Epidermal melanocyte (primary cell): ENCODE results near the gene RGS3.

Experiments
- DNase-seq: peaks from one replicate; pipeline ENCODE4 v3.0.0; 2011; ENCODE audit warnings: low spot score; ENCODE audit not compliant: insufficient read length

The RGS3 gene

GRCh38 chr9:113465599-113466140 is 2.1 kb downstream of the RGS3 start:
- DNase-seq, result no peak

DNA sequence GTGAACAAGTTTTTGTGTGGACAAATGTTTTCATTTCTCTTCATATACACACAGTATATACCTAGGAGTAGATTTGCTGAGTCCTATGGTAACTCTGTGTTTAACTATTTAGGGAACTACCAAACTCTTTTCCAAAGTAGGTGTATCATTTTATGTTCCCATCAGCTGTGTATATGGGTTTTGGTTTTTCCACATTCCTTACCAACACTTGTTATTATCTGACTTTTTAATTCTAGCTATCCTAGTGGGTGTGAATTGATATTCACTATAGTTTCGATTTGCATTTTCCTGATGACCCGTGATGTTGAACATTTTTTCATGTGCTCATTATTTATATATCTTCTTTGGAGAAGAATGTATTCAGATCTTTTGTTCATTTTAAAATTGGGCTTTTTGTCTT is 3.7 kb downstream of the RGS3 start:
- no peak for DNase-seq

DNA sequence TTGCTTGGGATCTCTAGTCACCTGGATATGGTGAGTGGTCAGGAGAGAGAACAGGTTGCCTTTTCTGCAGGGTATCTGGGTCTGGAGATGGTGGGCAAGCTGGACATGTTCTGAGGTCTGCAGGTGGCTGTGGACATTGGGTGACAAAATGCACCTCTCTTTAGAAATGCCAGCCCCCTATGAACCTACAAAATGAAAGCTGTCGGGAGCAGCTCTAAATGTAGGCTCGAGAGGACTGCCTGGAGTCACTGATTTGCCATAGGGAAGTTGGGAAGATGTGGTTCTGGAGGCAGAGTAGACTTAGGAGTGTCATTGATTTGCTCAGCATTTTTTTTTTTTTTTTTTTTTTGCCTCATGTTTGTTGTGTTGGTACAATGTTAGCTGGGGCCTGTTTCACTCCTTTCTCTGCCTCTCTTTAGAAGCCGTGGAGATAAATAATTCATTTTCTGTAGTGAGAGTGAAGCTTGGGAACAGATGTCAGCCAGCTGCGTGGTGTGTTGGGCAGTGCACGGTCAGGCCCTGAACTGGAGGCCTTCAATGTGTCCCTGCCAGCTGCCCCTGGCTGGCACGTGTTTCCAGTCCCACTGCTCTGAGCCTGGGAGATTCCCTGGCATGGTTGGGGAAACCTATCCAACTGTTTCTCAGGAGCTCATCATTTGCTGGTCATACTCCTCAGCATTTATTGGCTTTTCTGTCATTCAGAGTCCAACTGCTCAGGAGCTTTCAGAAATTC is 5.4 kb downstream of the RGS3 start:
- DNase-seq, result peak; percentile 56

DNA sequence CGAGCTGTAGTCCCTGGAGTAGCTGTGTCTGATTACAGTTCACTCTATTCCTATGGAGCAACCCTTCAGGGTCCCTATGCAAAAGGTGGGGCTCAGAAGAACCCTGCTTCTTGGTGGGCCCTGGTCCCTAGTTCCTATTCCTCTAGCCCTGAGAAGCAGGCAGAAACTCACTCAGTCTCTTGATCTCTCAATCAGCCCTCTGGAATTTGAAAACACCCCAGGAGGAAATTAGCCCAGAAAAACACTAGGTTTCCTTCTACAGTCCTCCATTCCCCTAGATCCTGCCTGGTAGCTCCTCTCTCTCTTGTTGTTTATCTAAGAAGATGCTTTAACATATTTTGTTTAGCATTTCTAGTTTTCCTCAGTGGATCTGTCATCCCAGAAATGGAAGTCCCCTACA is 7.6 kb downstream of the RGS3 start:
- no peak for DNase-seq

- DNase-seq, result no peak
Observed at GRCh38 chr9:113471566-113471965, 8.0 kb downstream of the RGS3 start.

DNA sequence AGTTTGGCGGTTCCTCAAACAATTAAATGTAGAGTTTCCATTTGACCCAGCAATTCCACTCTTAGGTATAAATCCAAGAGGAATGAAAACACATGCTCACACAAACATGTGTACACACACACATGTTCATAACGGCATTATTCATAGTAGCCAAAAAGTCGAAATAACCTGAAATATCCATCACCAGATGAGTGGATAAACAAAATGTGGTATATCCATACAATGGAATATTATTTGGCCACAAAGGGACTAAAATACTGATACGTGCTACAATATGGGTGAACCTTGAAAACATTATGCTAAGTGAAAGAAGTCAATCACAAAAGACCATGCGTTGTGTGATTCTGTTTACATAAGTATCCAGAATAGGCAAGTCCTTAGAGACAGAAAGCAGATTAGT is 8.7 kb downstream of the RGS3 start:
- DNase-seq, result no peak

GRCh38 chr9:113474360-113475028 is 11.0 kb downstream of the RGS3 start:
- DNase-seq, result no peak

DNA sequence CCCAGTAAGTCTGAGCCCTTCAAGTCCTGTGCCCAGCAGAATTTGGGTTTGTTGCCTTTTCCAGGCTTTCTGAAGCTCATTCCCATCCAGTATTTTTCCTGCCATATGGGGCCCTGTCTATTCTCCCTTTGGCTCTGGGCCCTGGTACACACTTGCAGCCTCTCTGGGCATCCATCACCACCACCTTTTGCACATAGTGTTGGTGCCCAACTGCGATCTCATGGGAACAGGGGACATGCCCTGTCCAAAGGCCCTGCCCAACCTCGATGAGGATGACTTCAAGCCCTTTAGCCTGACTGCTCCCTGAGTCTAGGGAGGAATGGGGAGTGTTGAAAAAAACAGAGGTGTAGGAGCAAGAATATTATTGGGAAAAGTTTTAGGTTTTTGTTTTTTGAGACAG is 11.5 kb downstream of the RGS3 start:
- no peak for DNase-seq

DNA sequence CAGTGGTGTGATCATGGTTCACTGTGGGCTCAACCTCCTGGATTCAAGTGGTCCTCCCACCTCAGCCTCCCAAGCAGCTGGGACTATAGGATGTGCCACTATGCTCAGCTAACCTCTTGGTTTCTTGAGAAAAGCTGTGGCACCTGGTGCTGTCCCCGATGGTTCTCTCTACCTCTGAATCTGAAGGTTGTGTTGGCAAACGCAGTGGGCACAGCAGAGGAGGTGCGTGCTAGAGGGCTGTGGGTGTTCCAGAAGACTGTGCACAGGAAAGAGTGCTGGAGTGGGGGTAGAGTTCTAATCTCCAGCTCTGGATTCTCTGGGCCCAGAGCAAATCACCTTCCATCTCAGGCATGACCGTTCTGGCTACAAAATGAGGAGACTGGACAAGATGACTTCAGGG is 12.5 kb downstream of the RGS3 start:
- no peak for DNase-seq

GRCh38 chr9:113476511-113476916 is 13.0 kb downstream of the RGS3 start:
- DNase-seq, result no peak

DNA sequence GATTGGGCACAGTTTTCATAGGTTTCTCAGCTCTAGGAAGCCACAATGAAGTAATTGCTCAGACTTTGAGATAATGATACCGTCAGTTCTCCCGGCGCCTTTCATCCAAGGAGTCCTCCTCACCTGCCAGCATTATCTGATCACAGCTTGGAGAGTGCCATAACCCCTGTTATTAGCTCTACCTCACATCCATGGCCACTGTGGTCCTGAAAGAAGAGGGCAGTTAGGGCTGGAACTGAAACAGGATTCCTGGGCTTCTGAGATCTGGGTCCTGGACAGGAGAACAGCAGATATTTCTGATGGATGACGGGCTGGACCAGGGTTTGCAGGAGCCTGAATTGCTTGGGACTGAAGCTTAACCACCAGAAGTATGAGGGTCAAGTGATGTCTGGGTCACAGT is 13.5 kb downstream of the RGS3 start:
- DNase-seq, result no peak

DNA sequence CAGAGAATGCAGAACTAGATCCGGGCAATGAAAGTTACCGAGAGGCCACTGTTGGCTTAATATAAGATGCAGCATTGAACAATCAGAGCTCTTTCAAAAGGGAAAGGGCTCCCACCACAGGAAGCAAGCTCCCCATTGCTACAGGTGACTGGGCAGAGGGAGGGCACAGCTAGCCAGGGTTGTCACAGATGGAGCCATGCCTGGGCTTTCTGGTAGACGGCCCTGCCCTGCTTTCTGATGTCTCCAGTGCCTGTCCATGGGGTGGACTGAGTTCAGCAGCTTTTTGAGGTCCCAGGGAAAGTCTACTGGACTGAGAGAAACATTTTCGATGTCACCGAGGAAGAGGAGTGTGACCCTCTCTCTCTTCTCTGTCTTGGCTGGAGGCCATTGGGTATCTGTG is 14.1 kb downstream of the RGS3 start:
- no peak for DNase-seq

DNA sequence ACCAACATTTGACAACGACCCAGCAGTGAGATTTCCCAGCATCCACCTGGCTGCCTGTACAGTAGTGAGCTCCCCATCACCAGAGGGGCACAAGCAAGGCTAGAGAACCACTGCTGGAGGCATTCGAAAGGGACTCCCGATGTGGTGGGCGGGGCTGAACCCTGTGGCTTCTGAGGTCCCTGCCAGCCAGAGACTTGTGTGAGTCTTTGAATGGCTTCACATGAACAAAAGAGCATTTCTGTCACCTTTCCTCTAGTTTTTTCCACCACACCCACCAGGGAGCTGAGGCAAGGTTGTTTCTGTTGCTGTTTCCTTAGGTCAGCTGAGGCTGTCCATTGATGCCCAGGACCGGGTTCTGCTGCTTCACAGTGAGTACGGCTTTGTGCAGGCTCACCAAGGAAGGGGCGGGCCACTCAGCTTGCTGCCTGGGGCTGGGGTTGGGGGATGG is 15.7 kb downstream of the RGS3 start:
- no peak for DNase-seq

- no peak for DNase-seq
Observed at GRCh38 chr9:113480612-113481011, 17.1 kb downstream of the RGS3 start.

- DNase-seq, result no peak
Observed at GRCh38 chr9:113481176-113481787, 17.8 kb downstream of the RGS3 start.

DNA sequence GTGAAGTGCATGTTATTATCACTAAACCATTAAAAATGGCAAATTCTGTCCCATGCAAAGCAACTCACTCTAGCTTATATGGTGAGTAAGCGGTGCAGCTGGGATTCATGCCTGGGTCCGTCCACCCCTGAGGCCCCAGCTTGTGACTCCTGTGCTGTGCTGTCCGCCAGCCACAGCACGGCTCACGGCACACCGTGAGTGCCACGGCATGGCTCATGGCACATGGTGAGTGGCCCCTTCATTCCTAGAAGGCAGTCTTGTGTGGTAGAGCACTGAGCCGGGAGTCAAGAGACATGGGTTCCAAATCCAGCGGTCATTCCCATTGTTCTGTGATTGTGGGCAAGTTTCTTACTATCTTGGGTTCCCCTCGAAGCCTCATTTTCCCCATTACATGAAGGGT is 18.8 kb downstream of the RGS3 start:
- DNase-seq, result no peak

DNA sequence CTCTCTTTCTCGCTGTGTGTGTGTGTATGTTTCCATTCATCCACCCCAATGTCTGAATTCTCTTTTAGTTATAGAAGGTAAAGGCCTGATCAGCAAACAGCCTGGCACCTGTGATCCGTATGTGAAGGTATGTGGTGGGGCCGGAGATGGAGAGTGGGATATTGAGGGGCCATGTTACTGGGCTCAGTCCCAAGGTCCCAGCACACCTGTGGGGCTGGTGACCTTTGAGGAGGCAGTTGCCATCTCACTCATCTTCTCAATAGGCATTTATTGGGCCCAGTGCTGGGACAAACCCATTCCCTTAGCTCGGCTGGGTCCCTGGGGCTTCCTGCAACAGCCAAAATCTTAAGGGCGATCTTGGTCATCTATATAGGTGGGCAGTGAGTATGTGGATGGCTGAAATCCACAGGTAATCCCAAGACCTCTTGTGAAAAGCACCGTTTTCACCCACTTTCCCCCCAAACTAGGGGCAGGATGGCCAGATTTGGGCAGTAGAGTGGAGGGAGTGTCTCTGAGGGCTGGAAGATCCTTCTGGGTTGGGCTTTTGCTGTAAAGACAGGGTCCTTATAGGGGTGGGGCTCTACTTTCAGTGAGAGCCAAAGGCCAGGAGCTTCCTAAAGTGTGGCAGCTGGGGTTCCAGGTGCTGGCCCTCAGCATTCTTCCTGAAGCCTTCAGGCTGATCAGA is 19.6 kb downstream of the RGS3 start:
- DNase-seq, result no peak

DNA sequence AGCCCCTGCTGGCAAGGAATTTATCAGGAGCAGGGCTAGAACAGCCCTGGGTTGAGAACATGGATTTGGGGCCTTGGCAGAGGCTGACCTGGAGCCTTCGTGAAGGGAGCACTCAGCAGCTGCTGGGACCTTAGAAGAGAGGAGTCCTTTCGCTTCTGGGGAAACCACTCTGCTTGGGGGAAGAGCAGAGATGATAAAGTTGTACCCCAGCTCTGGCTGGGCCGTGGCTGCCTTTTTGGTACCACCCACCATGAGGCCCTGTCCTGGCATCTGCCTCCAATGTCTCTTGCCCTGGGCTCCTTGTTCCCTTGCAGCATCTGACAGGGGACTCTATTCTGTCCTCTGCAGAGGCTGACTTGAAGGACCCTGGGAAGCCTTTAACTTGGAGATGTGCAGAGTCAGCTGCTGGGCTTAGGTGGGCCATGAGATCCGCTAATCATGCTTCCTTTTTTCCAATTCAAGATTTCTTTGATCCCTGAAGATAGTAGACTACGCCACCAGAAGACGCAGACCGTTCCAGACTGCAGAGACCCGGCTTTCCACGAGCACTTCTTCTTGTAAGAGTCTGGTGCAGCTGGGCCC is 20.2 kb downstream of the RGS3 start:
- DNase-seq, result no peak

DNA sequence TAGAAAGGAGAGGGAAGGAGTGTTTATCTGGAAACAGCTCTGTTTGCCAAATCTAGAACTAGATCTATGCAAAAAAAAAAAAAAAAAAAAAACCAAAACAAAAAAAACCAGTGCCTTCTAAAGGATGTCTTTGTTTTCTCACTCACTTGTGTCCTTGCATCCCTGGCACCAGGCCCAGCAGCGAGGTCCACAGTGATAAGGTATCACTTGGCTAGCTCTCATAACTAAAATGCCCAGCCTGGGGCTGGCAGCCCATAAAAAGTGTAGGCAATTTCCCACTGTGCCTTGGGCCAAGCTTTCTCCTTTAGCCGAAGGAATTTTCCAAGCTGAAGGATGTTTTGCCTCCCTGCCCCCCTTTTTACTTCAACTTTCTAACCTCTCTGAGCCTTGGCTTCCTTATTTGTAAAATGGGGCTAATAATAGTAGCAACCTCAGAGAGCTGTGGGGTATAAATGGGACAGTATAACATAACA is 20.8 kb downstream of the RGS3 start:
- DNase-seq, result no peak

DNA sequence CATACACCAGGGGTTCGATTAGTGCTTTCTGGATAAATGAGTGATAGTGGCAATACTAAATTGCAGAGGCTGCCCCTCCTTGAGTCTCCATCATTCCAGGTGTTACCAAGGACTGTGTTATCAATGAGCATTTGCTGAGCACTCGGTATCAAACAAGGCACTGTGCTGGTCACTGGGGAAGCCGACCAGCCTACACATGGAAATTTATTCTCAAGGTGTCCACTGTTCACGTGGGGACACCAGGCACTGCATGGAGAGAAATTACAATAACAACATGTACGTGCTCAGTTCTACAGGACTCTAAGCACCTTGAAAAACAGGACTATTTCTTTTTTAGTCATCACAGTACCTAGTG is 22.2 kb downstream of the RGS3 start:
- no peak for DNase-seq

- DNase-seq, result no peak
Observed at GRCh38 chr9:113486327-113486726, 22.8 kb downstream of the RGS3 start.
